HCT116 (cell line): ENCODE data around the gene KCMF1. TPM values are rescaled to one million over a fixed set of nuclear protein-coding genes. Genes with fewer than 3 reads are reported as not detected.

Source experiments
- ATAC-seq: fragments of 200-7000 bp; cut with Tn5 transposase; 2 replicates; pipeline ENCODE4 v1.9.1; 2020; ENCODE audit warnings: mild to moderate bottlenecking, moderate library complexity
- BruUV-seq: library from RNA; stranded (reverse); fragments of 400-500 nt; replicated peaks from 2 replicates; lab custom pipeline; 2021; lab: Mats Ljungman, UMichigan
- CTCF ChIA-PET: fragments of 300-600 bp; sonication (Branson Sonifier 250); formaldehyde crosslinking; loops from one replicate; lab custom pipeline; 2021; ENCODE audit warnings: antibody characterized with exemption; lab: Charles Lee
- POLR2A ChIA-PET: fragments of 300-600, 350-600 bp; sonication (Branson Sonifier 250); formaldehyde crosslinking; loops from one replicate; lab custom pipeline; 2021; ENCODE audit warnings: antibody characterized with exemption; lab: Charles Lee
- RAD21 ChIA-PET, 2 experiments: fragments of 300-600 bp; sonication (Branson Sonifier 250); formaldehyde crosslinking; loops; one replicate each; lab custom pipeline; 2023; ENCODE audit warnings: low total read pairs in 2 of 2; ENCODE audit not compliant: uncharacterized antibody in 2 of 2, unreplicated experiment in 2 of 2, low non-redundant PET in 1 of 2; lab: Charles Lee
- DNase-seq: peaks from one replicate; pipeline ENCODE4 v3.0.0-alpha.2; 2010; ENCODE audit warnings: low read depth, low spot score
- H2AFZ ChIP-seq: fragments of 200-600 bp; shearing (Covaris generic), sonication (generic); 2 replicates; pipeline ENCODE4 v1.6.1; 2017; ENCODE audit warnings: low read depth, mixed run types, mixed read lengths, antibody characterized with exemption, low read length; ENCODE audit not compliant: poor library complexity, severe bottlenecking
- H3K27ac ChIP-seq: 2 replicates; pipeline ENCODE4 v1.5.1; 2012; ENCODE audit warnings: low read depth, low read length
- H3K27me3 ChIP-seq: fragments of 200-600 bp; sonication (generic); 2 replicates; pipeline ENCODE4 v1.6.1; 2016; ENCODE audit warnings: mixed run types, low read length, mixed read lengths; ENCODE audit not compliant: insufficient read depth
- H3K36me3 ChIP-seq, 2 experiments: fragments of 200-500 bp in 1 of 2; fragments of 200-600 bp in 1 of 2; sonication (Bioruptor generic) in 1 of 2; sonication (generic) in 1 of 2; 2 replicates each; pipeline versions ENCODE4 v1.5.1 to v1.6.1; 2014 to 2016; ENCODE audit warnings: low read length in 2 of 2, inconsistent platforms in 1 of 2, mixed read lengths in 1 of 2, mixed run types in 1 of 2; ENCODE audit not compliant: insufficient read depth in 2 of 2, control insufficient read depth in 1 of 2
- H3K4me1 ChIP-seq, 2 experiments: fragments of 200-600 bp in 1 of 2; sonication (generic) in 1 of 2; 2 replicates each; pipeline versions ENCODE4 v1.5.1 to v1.6.1; 2012 to 2017; ENCODE audit warnings: low read length in 2 of 2, inconsistent platforms in 1 of 2, mild to moderate bottlenecking in 1 of 2, mixed read lengths in 1 of 2, mixed run types in 1 of 2, moderate library complexity in 1 of 2; ENCODE audit not compliant: insufficient read depth in 2 of 2, control insufficient read depth in 1 of 2
- H3K4me2 ChIP-seq: fragments of 200-600 bp; sonication (generic); 2 replicates; pipeline ENCODE4 v1.6.1; 2017; ENCODE audit warnings: mixed run types, low read length, mixed read lengths
- H3K4me3 ChIP-seq, 2 experiments: fragments of 200-600 bp in 1 of 2; sonication (generic) in 1 of 2; replicated peaks in 1 of 2; 2 replicates each; pipeline ENCODE4 v1.5.1; 2011 to 2016; ENCODE audit warnings: low read length in 2 of 2, control low read depth in 1 of 2, low read depth in 1 of 2, mild to moderate bottlenecking in 1 of 2, mixed read lengths in 1 of 2, mixed run types in 1 of 2
- H3K79me2 ChIP-seq: fragments of 200-600 bp; sonication (generic); 2 replicates; pipeline ENCODE4 v1.6.1; 2017; ENCODE audit warnings: mild to moderate bottlenecking, mixed run types, low read length, moderate library complexity, mixed read lengths; ENCODE audit not compliant: insufficient read depth
- H3K9ac ChIP-seq: fragments of 200-600 bp; sonication (generic); 2 replicates; pipeline ENCODE4 v1.6.1; 2016; ENCODE audit warnings: low read length, mixed read lengths
- H3K9me2 ChIP-seq: fragments of 200-600 bp; sonication (generic), shearing (Covaris generic); 2 replicates; pipeline ENCODE4 v1.6.1; 2017; ENCODE audit warnings: mixed run types, mild to moderate bottlenecking, moderate library complexity; ENCODE audit not compliant: insufficient read depth
- H3K9me3 ChIP-seq, 2 experiments: fragments of 200-500 bp in 1 of 2; fragments of 200-600 bp in 1 of 2; sonication (Bioruptor generic) in 1 of 2; sonication (generic) in 1 of 2; 2 replicates each; pipeline ENCODE4 v1.6.1; 2014 to 2017; ENCODE audit warnings: low read length in 2 of 2, mixed read lengths in 2 of 2, inconsistent platforms in 1 of 2, low read depth in 1 of 2, mild to moderate bottlenecking in 1 of 2, mixed run types in 1 of 2, moderate library complexity in 1 of 2; ENCODE audit not compliant: control insufficient read depth in 1 of 2, insufficient read depth in 1 of 2
- H4K20me1 ChIP-seq: fragments of 200-600 bp; sonication (generic), shearing (Covaris generic); 2 replicates; pipeline ENCODE4 v1.6.1; 2017; ENCODE audit warnings: mixed run types, mild to moderate bottlenecking, moderate library complexity; ENCODE audit not compliant: insufficient read depth
- CBX3 ChIP-seq: IDR thresholded peaks from 2 replicates; pipeline ENCODE4 v1.6.1; 2012; ENCODE audit warnings: low read depth
- CTCF ChIP-seq, 3 experiments: fragments of 200-600 bp in 1 of 3; sonication (generic) in 1 of 3; IDR thresholded peaks in 2 of 3; conservative IDR thresholded peaks in 1 of 3; 2 replicates each; pipeline ENCODE4 v1.5.1; 2012 to 2017; ENCODE audit warnings: low read depth in 2 of 3, low read length in 2 of 3, antibody characterized with exemption in 1 of 3, borderline replicate concordance in 1 of 3, control low read depth in 1 of 3, mild to moderate bottlenecking in 1 of 3, mixed read lengths in 1 of 3, mixed run types in 1 of 3, moderate library complexity in 1 of 3; ENCODE audit not compliant: insufficient read depth in 1 of 3
- EGR1 ChIP-seq: IDR thresholded peaks from 2 replicates; pipeline ENCODE4 v1.6.1; 2012; ENCODE audit warnings: low read depth
- EZH2 ChIP-seq: fragments of 200-600 bp; sonication (generic); IDR thresholded peaks from 2 replicates; pipeline ENCODE4 v1.6.1; 2017; ENCODE audit warnings: antibody characterized with exemption, mixed run types
- EZH2phosphoT487 ChIP-seq: fragments of 200-600 bp; IDR thresholded peaks from 2 replicates; pipeline ENCODE4 v1.6.1; 2018; ENCODE audit warnings: antibody characterized with exemption, borderline replicate concordance
- FOSL1 ChIP-seq: IDR thresholded peaks from 2 replicates; pipeline ENCODE4 v1.6.1; 2012; ENCODE audit warnings: low read depth
- JUND ChIP-seq: IDR thresholded peaks from 2 replicates; pipeline ENCODE4 v1.6.1; 2012
- POLR2A ChIP-seq: IDR thresholded peaks from 2 replicates; pipeline ENCODE4 v1.7.0; 2011; ENCODE audit warnings: borderline replicate concordance; ENCODE audit not compliant: insufficient read depth, insufficient read length; ENCODE audit errors: extremely low read depth
- POLR2AphosphoS5 ChIP-seq: IDR thresholded peaks from 2 replicates; pipeline ENCODE4 v1.6.1; 2011; ENCODE audit warnings: mild to moderate bottlenecking, low read depth, low read length, moderate library complexity
- REST ChIP-seq: IDR thresholded peaks from 2 replicates; pipeline ENCODE4 v1.6.1; 2012; ENCODE audit warnings: low read depth
- SIN3A ChIP-seq: IDR thresholded peaks from 2 replicates; pipeline ENCODE4 v1.6.1; 2012; ENCODE audit warnings: low read depth
- SP1 ChIP-seq: IDR thresholded peaks from 2 replicates; pipeline ENCODE4 v1.6.1; 2012; ENCODE audit warnings: low read depth
- SRF ChIP-seq: IDR thresholded peaks from 2 replicates; pipeline ENCODE4 v1.6.1; 2012; ENCODE audit warnings: low read depth
- YY1 ChIP-seq: IDR thresholded peaks from 2 replicates; pipeline ENCODE4 v1.6.1; 2011; ENCODE audit warnings: low read length, low read depth, moderate library complexity, mild to moderate bottlenecking; ENCODE audit not compliant: insufficient replicate concordance; ENCODE audit errors: extremely low read depth
- ZFX ChIP-seq: fragments of 450-650 bp; IDR thresholded peaks from 2 replicates; pipeline ENCODE4 v1.6.1; 2017
- intact Hi-C: fragments of 100-400 bp; cut with micrococcal nuclease; formaldehyde crosslinking; loops from 2 replicates; pipeline ENCODE4 v1.10.0; 2022
- total RNA-seq: library from RNA; stranded (reverse); gene quantifications from one replicate; pipeline ENCODE4 v1.2.1, GENCODE V29; 2021; ENCODE audit not compliant: unreplicated experiment

The KCMF1 gene
- total RNA-seq, 1 experiment from 2014 or later, result 119 TPM

- Histone ChIP-seq H3K9ac (no peak overlapping the region), H3K4me3 (no peak overlapping the region), H3K9me2 (no peaks in the 10 kb centered on the region), H3K4me2 (no peak overlapping the region), H3K4me1 (peaks cover 2 to 13% of the 10 kb centered on the region in 2 experiments; a peak in 3 of 4 replicates), H3K9me3 (no peaks in the 10 kb centered on the region), H4K20me1 (no peaks in the 10 kb centered on the region), H2AFZ (no peak overlapping the region), H3K27ac (no peak overlapping the region), H3K79me2 (no peaks in the 10 kb centered on the region), H3K27me3 (no peaks in the 10 kb centered on the region), H3K36me3 (no peaks in the 10 kb centered on the region)
- BruUV-seq, result no TSS peak
- DNase-seq, result no peak
- intact Hi-C loops, result no loop called here
- TF ChIP-seq REST, result no peak
- no peak for TF ChIP-seq EZH2
- no peak for TF ChIP-seq EZH2phosphoT487
- TF ChIP-seq SP1, result no peak
- no peak for TF ChIP-seq JUND
- TF ChIP-seq POLR2A, result no peak
- no peak for TF ChIP-seq YY1
- no peak for TF ChIP-seq ZFX
- TF ChIP-seq SIN3A, result no peak
- no peak for TF ChIP-seq POLR2AphosphoS5
- no peak for TF ChIP-seq SRF
- TF ChIP-seq CTCF (IDR thresholded peaks at IDR 0.05 in 2 of 3, conservative IDR thresholded peaks at IDR 0.05 in 1 of 3; ENCODE audit: borderline replicate concordance in 1 of 3, insufficient read depth in 1 of 3, low read depth in 2 of 3, low read length in 2 of 3), result no peak
- TF ChIP-seq FOSL1, result no peak
- TF ChIP-seq CBX3, result no peak
- TF ChIP-seq EGR1, result no peak
- ATAC-seq, result no peak
- ChIA-PET POLR2A (no interaction called here), RAD21 (no interaction called here), CTCF (no interaction called here)
Observed at GRCh38 chr2:85063981-85064599, 93.1 kb downstream of the KCMF1 start.
